ENCODE data around the gene HGFAC.

GRCh38 chr4:3409571-3410091 lies 32.1 kb upstream of the HGFAC start:
- TF ChIP-seq CTCF (IDR thresholded peaks at IDR 0.05): no peak
- TF ChIP-seq POLR2AphosphoS5 (IDR thresholded peaks at IDR 0.05): no peak
- TF ChIP-seq POLR2A (IDR thresholded peaks at IDR 0.05): no peak
- TF ChIP-seq EP300 (IDR thresholded peaks at IDR 0.05): no peak

Measured in sigmoid colon (tissue), 4 donors.